ENCODE results near the gene HACD4. TPM values are rescaled to one million over a fixed set of nuclear protein-coding genes. Genes with fewer than 3 reads are reported as not detected.
"Not testable (repeated sequence)": the region's sequence is repeated elsewhere in the genome, so short reads cannot be mapped to it uniquely, and the experiment has no call there.

The HACD4 gene
- total RNA-seq, 1 experiment from 2014 or later: 1.4 TPM

DNA sequence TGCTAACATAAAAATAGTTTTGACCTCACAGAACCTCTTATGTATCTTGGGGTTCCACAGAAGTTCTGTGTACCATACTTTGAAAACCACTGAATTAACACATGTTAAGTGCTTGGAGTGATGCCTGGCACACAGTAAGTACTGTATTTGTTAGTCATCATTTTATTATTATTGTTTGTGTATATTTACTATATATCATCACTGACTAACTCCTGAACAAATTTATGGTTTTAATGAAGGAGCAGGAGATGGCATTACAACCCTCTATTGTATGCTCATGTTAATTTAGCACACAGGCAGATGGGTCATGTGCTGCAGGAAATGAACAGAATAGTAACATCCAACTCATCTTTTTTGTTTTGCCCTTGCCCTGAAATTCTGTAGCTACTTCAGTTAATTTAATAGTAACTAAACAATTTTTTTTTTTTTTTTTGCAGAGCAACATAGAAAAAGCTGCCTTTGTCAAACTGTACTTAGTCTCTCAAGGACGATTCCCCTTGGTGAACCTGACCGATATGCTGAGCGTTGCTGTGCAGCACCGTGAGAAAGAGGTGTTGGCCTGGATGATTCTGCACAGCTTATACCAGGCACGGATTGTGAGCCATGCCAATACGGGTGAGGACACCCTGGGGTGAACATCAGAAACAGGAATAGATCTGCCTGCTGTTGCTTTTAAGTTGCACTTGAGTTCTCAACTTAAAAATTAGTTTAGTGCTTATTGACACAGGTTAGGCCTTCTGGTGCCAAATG, 45.4 kb downstream of the HACD4 start:
- in situ Hi-C loops (cut with HindIII; ENCODE audit: low pct_unique_long_range_greater_than_20kb, low sequenced_read_pairs): no loop called here
- DNase-seq (ENCODE audit: low read depth, low spot score): no peak

DNA sequence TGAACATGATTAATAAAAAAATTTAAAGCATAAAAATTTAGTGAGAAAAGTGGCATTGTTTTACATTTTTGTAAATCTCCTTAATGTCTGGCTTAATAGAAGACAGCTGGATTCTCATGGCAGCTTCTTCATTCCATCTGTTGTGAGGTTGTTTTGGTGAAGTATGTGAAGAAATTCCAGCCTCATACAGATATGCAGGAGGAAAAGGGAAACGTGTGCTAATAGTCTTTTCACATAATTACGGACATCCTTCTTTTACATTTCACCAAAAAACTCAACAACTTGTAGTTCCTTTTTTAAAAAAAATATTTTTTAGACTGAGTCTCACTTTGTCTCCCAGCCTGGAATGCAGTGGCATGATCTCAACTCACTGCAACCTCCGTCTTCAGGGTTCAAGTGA, 46.9 kb downstream of the HACD4 start:
- in situ Hi-C loops (cut with HindIII; ENCODE audit: low pct_unique_long_range_greater_than_20kb, low sequenced_read_pairs): no loop called here

DNA sequence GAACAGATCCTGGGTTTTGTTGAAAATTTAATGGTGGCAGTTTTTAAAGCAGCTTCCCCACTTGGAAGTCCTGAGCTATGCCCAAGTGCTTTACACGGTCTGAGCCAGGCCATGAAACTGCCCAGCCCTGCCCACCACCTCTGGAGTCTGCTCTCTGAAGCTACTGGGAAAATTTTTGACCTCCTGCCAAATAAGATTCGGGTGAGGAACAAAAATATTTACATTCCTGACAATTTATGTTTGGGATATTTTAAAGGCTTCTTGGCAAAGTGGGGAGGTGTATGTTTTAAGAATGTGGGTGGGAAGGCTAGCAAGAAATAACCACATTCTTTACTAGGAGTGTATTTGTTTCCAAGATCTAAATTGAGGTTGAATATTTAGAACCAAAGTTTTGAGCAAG, 50.0 kb downstream of the HACD4 start:
- in situ Hi-C loops (cut with HindIII; ENCODE audit: low pct_unique_long_range_greater_than_20kb, low sequenced_read_pairs): no loop called here
- no peak for DNase-seq (ENCODE audit: low read depth, low spot score)

More for the DNA sequence above, 46.9 kb downstream of the HACD4 start:
- DNase-seq (ENCODE audit: low read depth, low spot score): no peak

DNA sequence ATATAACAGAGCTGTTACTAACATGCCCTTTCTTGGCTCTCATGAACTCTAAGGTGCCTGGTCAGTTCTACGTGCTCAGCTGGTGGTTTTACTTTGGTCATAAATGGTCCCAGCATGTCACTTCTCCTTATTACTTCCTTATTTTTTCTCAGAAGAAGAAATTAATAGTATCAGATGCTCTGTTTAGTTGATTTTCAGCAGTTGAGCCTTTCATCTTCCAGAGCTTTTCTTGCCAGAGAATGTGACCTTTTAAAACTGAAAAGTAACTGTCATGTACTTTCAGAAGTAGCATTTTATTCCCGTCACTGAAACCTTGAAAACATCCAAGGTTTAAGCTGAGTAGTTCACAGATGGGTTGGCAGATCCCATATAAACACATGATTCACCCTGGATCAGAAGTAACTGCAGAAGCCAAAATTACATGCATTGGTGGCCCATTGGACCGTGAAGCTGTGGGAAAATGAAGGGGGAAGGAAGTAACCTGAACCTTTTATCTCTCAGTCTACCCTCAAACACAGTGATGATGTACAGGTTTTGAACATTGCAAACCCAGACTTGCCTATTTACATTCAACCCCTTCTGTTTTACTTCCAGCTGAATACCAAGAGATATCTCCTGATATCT, 50.5 kb downstream of the HACD4 start:
- DNase-seq (ENCODE audit: low read depth, low spot score): no peak
- in situ Hi-C loops (cut with HindIII; ENCODE audit: low pct_unique_long_range_greater_than_20kb, low sequenced_read_pairs): no loop called here

DNA sequence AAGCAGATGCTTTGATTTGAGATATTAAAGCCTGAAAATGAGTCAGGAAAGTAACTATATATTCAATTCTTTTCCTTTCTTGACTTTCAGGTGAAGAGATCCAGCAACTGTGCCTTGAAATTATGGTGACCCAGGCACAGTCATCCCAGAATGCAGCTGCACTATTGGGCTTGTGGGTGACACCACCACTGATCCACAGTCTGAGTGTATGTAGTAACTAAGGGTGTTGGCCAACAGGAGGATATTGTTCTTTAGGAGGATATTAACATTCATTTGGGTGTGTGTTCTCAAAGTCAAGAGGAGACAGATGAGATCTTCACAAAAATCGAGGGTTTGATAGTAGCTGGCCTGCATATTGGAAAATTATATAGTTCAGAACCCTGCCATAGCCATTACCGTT, 53.2 kb downstream of the HACD4 start:
- no peak for DNase-seq (ENCODE audit: low read depth, low spot score)
- in situ Hi-C loops (cut with HindIII; ENCODE audit: low pct_unique_long_range_greater_than_20kb, low sequenced_read_pairs): no loop called here

DNA sequence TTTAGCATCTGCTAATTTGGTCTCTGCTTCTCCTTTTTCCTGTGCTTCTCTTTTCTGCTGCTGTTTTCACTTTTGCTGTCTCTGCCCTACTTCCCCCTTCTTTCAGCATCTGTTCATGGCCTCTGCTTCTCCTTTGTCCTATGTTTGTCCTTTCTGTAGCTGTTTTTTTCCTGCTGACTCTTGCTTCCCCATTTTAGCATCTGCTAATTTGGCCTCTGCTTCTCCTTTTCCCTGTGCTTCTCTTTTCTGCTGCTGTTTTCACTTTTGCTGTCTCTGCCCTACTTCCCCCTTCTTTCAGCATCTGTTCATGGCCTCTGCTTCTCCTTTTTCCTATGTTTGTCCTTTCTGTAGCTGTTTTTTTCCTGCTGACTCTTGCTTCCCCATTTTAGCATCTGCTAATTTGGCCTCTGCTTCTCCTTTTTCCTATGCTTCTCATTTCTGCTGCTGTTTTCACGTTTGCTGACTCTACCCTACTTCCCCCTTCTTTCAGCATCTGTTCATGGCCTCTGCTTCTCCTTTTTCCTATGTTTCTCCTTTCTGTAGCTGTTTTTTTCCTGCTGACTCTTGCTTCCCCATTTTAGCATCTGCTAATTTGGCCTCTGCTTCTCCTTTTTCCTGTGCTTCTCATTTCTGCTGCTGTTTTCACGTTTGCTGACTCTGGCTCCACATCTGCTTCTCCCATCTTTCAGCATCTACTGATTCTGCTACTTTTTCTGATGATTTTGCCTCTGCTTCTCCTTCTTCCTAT, 57.1 kb downstream of the HACD4 start:
- in situ Hi-C loops (cut with HindIII; ENCODE audit: low pct_unique_long_range_greater_than_20kb, low sequenced_read_pairs); DNase-seq (ENCODE audit: low read depth, low spot score): not testable (repeated sequence)

DNA sequence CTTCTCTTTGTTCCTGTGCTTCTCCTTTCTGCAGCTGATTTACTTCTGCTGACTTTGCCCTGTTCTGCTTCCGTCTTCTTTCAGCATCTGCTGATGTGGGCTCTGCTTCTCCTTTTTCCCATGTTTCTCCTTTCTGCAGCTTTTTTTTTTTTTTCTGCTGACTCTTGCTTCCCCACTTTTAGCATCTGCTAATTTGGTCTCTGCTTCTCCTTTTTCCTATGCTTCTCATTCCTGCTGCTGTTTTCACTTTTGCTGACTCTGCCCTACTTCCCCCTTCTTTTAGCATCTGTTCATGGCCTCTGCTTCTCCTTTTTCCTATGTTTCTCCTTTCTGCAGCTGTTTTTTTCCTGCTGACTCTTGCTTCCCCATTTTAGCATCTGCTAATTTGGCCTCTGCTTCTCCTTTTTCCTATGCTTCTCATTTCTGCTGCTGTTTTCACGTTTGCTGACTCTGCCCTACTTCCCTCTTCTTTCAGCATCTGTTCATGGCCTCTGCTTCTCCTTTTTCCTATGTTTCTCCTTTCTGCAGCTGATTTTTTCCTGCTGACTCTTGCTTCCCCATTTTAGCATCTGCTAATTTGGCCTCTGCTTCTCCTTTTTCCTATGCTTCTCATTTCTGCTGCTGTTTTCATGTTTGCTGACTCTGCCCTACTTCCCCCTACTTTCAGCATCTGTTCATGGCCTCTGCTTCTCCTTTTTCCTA, 58.0 kb downstream of the HACD4 start:
- DNase-seq (ENCODE audit: low read depth, low spot score); in situ Hi-C loops (cut with HindIII; ENCODE audit: low pct_unique_long_range_greater_than_20kb, low sequenced_read_pairs): not testable (repeated sequence)

DNA sequence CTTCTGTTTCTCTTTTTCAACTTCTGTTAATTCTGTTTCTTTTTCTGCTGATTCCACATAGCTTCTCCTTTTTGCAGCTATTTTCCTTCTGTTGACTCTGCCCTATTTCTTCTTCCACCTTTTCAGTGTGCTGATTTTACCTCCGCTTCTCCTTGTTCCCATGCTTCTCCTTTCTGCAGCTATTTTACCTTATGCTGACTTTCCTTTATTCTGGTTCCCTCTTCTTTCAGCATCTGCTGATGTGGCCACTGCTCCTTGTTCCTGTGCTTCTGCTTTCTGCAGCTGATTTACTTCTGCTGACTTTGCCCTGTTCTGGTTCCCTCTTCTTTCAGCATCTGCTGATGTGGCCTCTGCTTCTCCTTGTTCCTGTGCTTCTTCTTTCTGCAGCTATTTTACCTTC, 58.8 kb downstream of the HACD4 start:
- in situ Hi-C loops (cut with HindIII; ENCODE audit: low pct_unique_long_range_greater_than_20kb, low sequenced_read_pairs): no loop called here

DNA sequence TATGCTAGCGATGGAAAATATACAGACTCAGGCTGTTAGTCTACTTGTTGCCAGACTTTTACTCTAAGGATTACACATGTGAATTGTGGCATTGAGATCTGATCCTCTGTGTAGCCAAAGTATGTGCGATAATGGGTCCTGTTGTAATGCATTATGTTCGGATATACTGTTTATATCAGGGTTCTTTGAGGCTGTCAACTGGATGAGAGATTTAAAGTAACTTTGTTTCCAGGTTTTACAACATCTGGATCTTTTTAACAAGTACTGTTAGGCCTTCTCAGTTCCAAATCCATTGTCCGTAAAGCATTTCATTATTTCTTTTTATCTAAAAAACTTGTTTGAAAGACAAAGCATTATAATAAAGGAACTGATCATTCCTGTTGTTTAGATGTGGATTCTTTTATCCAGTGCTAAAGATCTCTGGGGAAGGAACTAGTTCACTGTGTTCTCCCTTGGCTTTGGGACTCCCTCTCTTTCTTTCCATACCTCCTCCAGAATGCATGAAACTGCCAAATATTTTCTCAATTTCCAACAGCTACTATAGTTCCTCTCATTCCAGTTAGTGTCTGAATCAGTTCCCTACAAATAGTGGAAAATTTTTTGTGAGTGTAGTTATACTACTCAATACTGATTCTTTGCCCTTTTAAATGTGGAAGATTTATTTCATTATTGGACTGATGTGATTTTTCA, 68.8 kb downstream of the HACD4 start:
- in situ Hi-C loops (cut with HindIII; ENCODE audit: low pct_unique_long_range_greater_than_20kb, low sequenced_read_pairs): no loop called here
- DNase-seq (ENCODE audit: low read depth, low spot score): no peak

More for the DNA sequence above, 58.8 kb downstream of the HACD4 start:
- DNase-seq (ENCODE audit: low read depth, low spot score): no peak

DNA sequence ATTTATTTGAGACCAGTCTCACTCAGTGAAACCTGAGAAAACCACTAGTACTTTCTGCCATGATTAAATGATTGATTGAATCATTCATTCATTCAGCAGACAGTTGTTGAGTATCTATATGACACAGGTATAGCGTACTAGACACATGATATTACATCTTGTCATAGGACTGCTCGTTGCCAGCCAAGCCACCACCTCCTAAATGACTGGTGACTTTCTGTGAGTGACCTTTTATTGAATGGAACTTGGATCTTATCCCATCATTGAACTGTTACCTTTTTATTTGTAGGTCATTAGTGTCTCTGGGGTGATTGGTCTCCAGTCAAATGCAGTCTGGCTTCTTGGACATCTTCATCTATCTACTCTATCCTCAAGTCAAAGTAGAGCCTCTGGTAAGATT, 80.7 kb downstream of the HACD4 start:
- in situ Hi-C loops (cut with HindIII; ENCODE audit: low pct_unique_long_range_greater_than_20kb, low sequenced_read_pairs): no loop called here
- no peak for DNase-seq (ENCODE audit: low read depth, low spot score)

Other genes with a start within 250 kb of the HACD4 start
- gene IFNB1, start 46.3 kb upstream of the HACD4 start, total RNA-seq (2014; rRNA removed; shearing (Covaris generic)): not detected in 2 replicates
- not detected in 2 replicates for gene IFNW1, start 110.2 kb upstream of the HACD4 start, total RNA-seq (2014; rRNA removed; shearing (Covaris generic))
- gene IFNA21, start 135.0 kb upstream of the HACD4 start, total RNA-seq (2014; rRNA removed; shearing (Covaris generic)): not detected in 2 replicates
- not detected in 2 replicates for gene IFNA4, start 155.9 kb upstream of the HACD4 start, total RNA-seq (2014; rRNA removed; shearing (Covaris generic))
- gene IFNA7, start 170.6 kb upstream of the HACD4 start, total RNA-seq (2014; rRNA removed; shearing (Covaris generic)): not detected in 2 replicates
- gene IFNA10, start 175.5 kb upstream of the HACD4 start, total RNA-seq (2014; rRNA removed; shearing (Covaris generic)): not detected in 2 replicates
- gene IFNA16, start 185.7 kb upstream of the HACD4 start, total RNA-seq (2014; rRNA removed; shearing (Covaris generic)): not detected in 2 replicates
- gene IFNA17, start 196.6 kb upstream of the HACD4 start, total RNA-seq (2014; rRNA removed; shearing (Covaris generic)): not detected in 2 replicates
- gene IFNA14, start 208.4 kb upstream of the HACD4 start, total RNA-seq (2014; rRNA removed; shearing (Covaris generic)): not detected in 2 replicates

All from SK-MEL-5 (cell line).